GM19025 (cell line): ENCODE measurements around the gene FAM222A.
"Not testable (repeated sequence)": the region's sequence is repeated elsewhere in the genome, so short reads cannot be mapped to it uniquely, and the experiment has no call there.

Experiments
- ATAC-seq: cut with Tn5 transposase; IDR thresholded peaks from one replicate; pipeline ENCODE4 v1.9.1; 2021; ENCODE audit warnings: mild to moderate bottlenecking, low read depth, moderate library complexity; ENCODE audit not compliant: unreplicated experiment

Gene FAM222A

GRCh38 chr12:109693653-109694600 is 19.7 kb upstream of the FAM222A start:
- ATAC-seq, result no peak

- ATAC-seq, result not testable (repeated sequence)
Observed at GRCh38 chr12:109694629-109695028, 19.0 kb upstream of the FAM222A start.

- no peak for ATAC-seq
Observed at GRCh38 chr12:109695416-109695815, 18.2 kb upstream of the FAM222A start.

- no peak for ATAC-seq
Observed at GRCh38 chr12:109695961-109696461, 17.6 kb upstream of the FAM222A start.

- no peak for ATAC-seq
Observed at GRCh38 chr12:109696485-109697269, 16.9 kb upstream of the FAM222A start.

GRCh38 chr12:109697270-109697553 is 16.4 kb upstream of the FAM222A start:
- ATAC-seq, result no peak

GRCh38 chr12:109697877-109698468 is 15.7 kb upstream of the FAM222A start:
- no peak for ATAC-seq

GRCh38 chr12:109698820-109699219 is 14.8 kb upstream of the FAM222A start:
- ATAC-seq, result no peak

GRCh38 chr12:109701064-109701463 is 12.6 kb upstream of the FAM222A start:
- ATAC-seq, result no peak

GRCh38 chr12:109702111-109702841 is 11.3 kb upstream of the FAM222A start:
- no peak for ATAC-seq

- no peak for ATAC-seq
Observed at GRCh38 chr12:109703684-109704083, 9.9 kb upstream of the FAM222A start.

GRCh38 chr12:109704371-109705098 is 9.1 kb upstream of the FAM222A start:
- no peak for ATAC-seq

- no peak for ATAC-seq
Observed at GRCh38 chr12:109705291-109705690, 8.3 kb upstream of the FAM222A start.

GRCh38 chr12:109706398-109706746 is 7.3 kb upstream of the FAM222A start:
- ATAC-seq, result no peak

GRCh38 chr12:109706747-109707469 is 6.7 kb upstream of the FAM222A start:
- no peak for ATAC-seq

- ATAC-seq, result no peak
Observed at GRCh38 chr12:109707470-109707821, 6.2 kb upstream of the FAM222A start.

GRCh38 chr12:109708939-109709338 is 4.7 kb upstream of the FAM222A start:
- ATAC-seq, result no peak

- no peak for ATAC-seq
Observed at GRCh38 chr12:109709401-109709991, 4.1 kb upstream of the FAM222A start.

GRCh38 chr12:109710205-109710746 is 3.3 kb upstream of the FAM222A start:
- no peak for ATAC-seq
